H1 (cell line): Measurements from ENCODE around the gene AP1S1. TPM values are rescaled to one million over a fixed set of nuclear protein-coding genes. Genes with fewer than 3 reads are reported as not detected.

ENCODE experiments used
- CTCF ChIA-PET: fragments of 300-600 bp; sonication (Branson Sonifier 250); formaldehyde crosslinking; loops from one replicate; lab custom pipeline; 2021; ENCODE audit not compliant: partially characterized antibody; lab: Charles Lee
- POLR2A ChIA-PET: fragments of 300-600 bp; sonication (Branson Sonifier 250); formaldehyde crosslinking; loops from one replicate; lab custom pipeline; 2021; ENCODE audit warnings: inconsistent platforms; ENCODE audit not compliant: partially characterized antibody; lab: Charles Lee
- DNase-seq, 2 experiments: peaks; one replicate each; pipeline versions ENCODE4 v3.0.0 to v3.0.0-alpha.2; 2010 to 2022; ENCODE audit warnings: low spot score in 2 of 2, low read depth in 1 of 2, mixed read lengths in 1 of 2
- FAIRE-seq: peaks from 2 replicates; lab custom pipeline; 2011; peaks lifted over from hg19 to GRCh38; lab: Jason Lieb, UNC
- H2AFZ ChIP-seq: 2 replicates; pipeline ENCODE4 v1.8.1; 2012; ENCODE audit warnings: low read length, inconsistent platforms
- H2AK5ac ChIP-seq: 2 replicates; pipeline ENCODE4 v1.6.1; 2013; ENCODE audit warnings: low read depth, low read length
- H2BK120ac ChIP-seq: replicated peaks from 2 replicates; pipeline ENCODE3; 2013; ENCODE audit warnings: low read depth, low read length, inconsistent platforms
- H2BK12ac ChIP-seq: 2 replicates; pipeline ENCODE4 v1.6.1; 2013; ENCODE audit warnings: low read depth, low read length
- H2BK15ac ChIP-seq: 2 replicates; pipeline ENCODE4 v1.6.1; 2013; ENCODE audit warnings: low read length
- H2BK20ac ChIP-seq: 2 replicates; pipeline ENCODE4 v1.6.1; 2013; ENCODE audit warnings: low read length
- H2BK5ac ChIP-seq: 2 replicates; pipeline ENCODE4 v1.6.1; 2013; ENCODE audit warnings: low read depth, low read length
- H3K14ac ChIP-seq: 2 replicates; pipeline ENCODE4 v1.6.1; 2013; ENCODE audit warnings: inconsistent platforms; ENCODE audit not compliant: insufficient read length
- H3K18ac ChIP-seq: 2 replicates; pipeline ENCODE4 v1.6.1; 2013; ENCODE audit warnings: low read length; ENCODE audit errors: extremely low read depth
- H3K23ac ChIP-seq: 2 replicates; pipeline ENCODE4 v1.6.1; 2013; ENCODE audit warnings: inconsistent platforms; ENCODE audit not compliant: insufficient read length
- H3K23me2 ChIP-seq: 2 replicates; pipeline ENCODE4 v1.6.1; 2013; ENCODE audit warnings: low read depth, low read length
- H3K27ac ChIP-seq: 2 replicates; pipeline ENCODE4 v1.6.1; 2011; ENCODE audit warnings: low read depth, low read length, inconsistent platforms
- H3K27me3 ChIP-seq, 4 experiments: replicated peaks in 1 of 4; 1 replicate in 1 of 4; 2 replicates in 3 of 4; pipeline versions ENCODE4 v1.6.1 to v1.8.1; 2011 to 2013; ENCODE audit warnings: low read length in 3 of 4, mild to moderate bottlenecking in 3 of 4, inconsistent platforms in 2 of 4, mixed read lengths in 2 of 4, moderate library complexity in 1 of 4; ENCODE audit not compliant: control insufficient read depth in 3 of 4, insufficient read depth in 3 of 4; ENCODE audit errors: extremely low read depth in 1 of 4
- H3K36me3 ChIP-seq, 4 experiments: 2 replicates each; pipeline versions ENCODE4 v1.6.1 to v1.8.1; 2011 to 2013; ENCODE audit warnings: mild to moderate bottlenecking in 4 of 4, low read length in 3 of 4, moderate library complexity in 2 of 4, control low read depth in 1 of 4, inconsistent platforms in 1 of 4; ENCODE audit not compliant: insufficient read depth in 4 of 4, control insufficient read depth in 2 of 4
- H3K4ac ChIP-seq: replicated peaks from 2 replicates; pipeline ENCODE3; 2013; ENCODE audit warnings: low read length, low read depth, mixed read lengths, inconsistent platforms; ENCODE audit not compliant: insufficient read length
- H3K4me1 ChIP-seq, 4 experiments: replicated peaks in 1 of 4; 1 replicate in 1 of 4; 2 replicates in 3 of 4; pipeline versions ENCODE4 v1.6.1 to v1.8.1; 2011 to 2013; ENCODE audit warnings: low read length in 3 of 4, inconsistent platforms in 2 of 4, mixed read lengths in 1 of 4; ENCODE audit not compliant: insufficient read depth in 4 of 4, control insufficient read depth in 3 of 4
- H3K4me2 ChIP-seq, 2 experiments: 2 replicates each; pipeline versions ENCODE4 v1.6.1 to v1.8.1; 2011 to 2013; ENCODE audit warnings: low read depth in 2 of 2, low read length in 2 of 2, control low read depth in 1 of 2, inconsistent platforms in 1 of 2, mild to moderate bottlenecking in 1 of 2; ENCODE audit not compliant: insufficient read depth in 1 of 2
- H3K4me3 ChIP-seq, 4 experiments: fragments of 200-600, 300-600 bp in 1 of 4; sonication (generic), shearing (Covaris generic), sonication (Bioruptor Twin) in 1 of 4; 2 replicates each; pipeline versions ENCODE4 v1.5.1 to v1.8.1; 2011 to 2016; ENCODE audit warnings: low read length in 4 of 4, low read depth in 3 of 4, control low read depth in 2 of 4, inconsistent platforms in 2 of 4, mild to moderate bottlenecking in 2 of 4, mixed read lengths in 1 of 4, moderate library complexity in 1 of 4; ENCODE audit not compliant: insufficient read depth in 2 of 4; ENCODE audit errors: extremely low read depth in 1 of 4
- H3K56ac ChIP-seq: replicated peaks from 2 replicates; pipeline ENCODE3; 2013; ENCODE audit warnings: low read depth, mild to moderate bottlenecking, mixed read lengths, low read length, inconsistent platforms; ENCODE audit not compliant: insufficient read length
- H3K79me1 ChIP-seq: 2 replicates; pipeline ENCODE4 v1.6.1; 2013; ENCODE audit warnings: low read depth, low read length, control low read depth
- H3K79me2 ChIP-seq, 2 experiments: 2 replicates each; pipeline versions ENCODE4 v1.6.1 to v1.8.1; 2012 to 2013; ENCODE audit warnings: low read length in 2 of 2, mild to moderate bottlenecking in 2 of 2, inconsistent platforms in 1 of 2; ENCODE audit not compliant: insufficient read depth in 2 of 2, control insufficient read depth in 1 of 2
- H3K9ac ChIP-seq, 4 experiments: replicated peaks in 1 of 4; 1 replicate in 1 of 4; 2 replicates in 3 of 4; pipeline versions ENCODE4 v1.6.1 to v1.8.1; 2011 to 2013; ENCODE audit warnings: low read depth in 3 of 4, low read length in 3 of 4, control low read depth in 2 of 4, mild to moderate bottlenecking in 2 of 4, moderate library complexity in 2 of 4, inconsistent platforms in 1 of 4; ENCODE audit errors: extremely low read depth in 1 of 4
- H3K9me3 ChIP-seq, 2 experiments: 2 replicates each; pipeline versions ENCODE4 v1.6.1 to v1.8.1; 2012 to 2013; ENCODE audit warnings: mild to moderate bottlenecking in 2 of 2, moderate library complexity in 2 of 2, control low read depth in 1 of 2, inconsistent platforms in 1 of 2, low read depth in 1 of 2, low read length in 1 of 2, mixed read lengths in 1 of 2; ENCODE audit not compliant: insufficient read depth in 2 of 2
- H4K20me1 ChIP-seq, 2 experiments: replicated peaks in 1 of 2; 2 replicates each; pipeline versions ENCODE3 to v1.8.1; 2011 to 2013; ENCODE audit warnings: inconsistent platforms in 2 of 2, low read length in 2 of 2, mild to moderate bottlenecking in 1 of 2; ENCODE audit not compliant: insufficient read depth in 2 of 2, control insufficient read depth in 1 of 2
- H4K5ac ChIP-seq: 2 replicates; pipeline ENCODE4 v1.6.1; 2013; ENCODE audit warnings: low read length, low read depth, mixed read lengths, inconsistent platforms; ENCODE audit not compliant: insufficient read length
- H4K8ac ChIP-seq: 2 replicates; pipeline ENCODE4 v1.8.0; 2013; ENCODE audit warnings: mild to moderate bottlenecking, moderate library complexity, low read length, inconsistent platforms; ENCODE audit not compliant: insufficient read depth; ENCODE audit errors: extremely low read depth
- H4K91ac ChIP-seq: replicated peaks from 2 replicates; pipeline ENCODE3; 2013; ENCODE audit warnings: low read length, mixed read lengths, inconsistent platforms; ENCODE audit not compliant: insufficient read length
- ATF3 ChIP-seq: IDR thresholded peaks from 2 replicates; pipeline ENCODE4 v1.6.1; 2011; ENCODE audit warnings: low read depth, mild to moderate bottlenecking, low read length; ENCODE audit not compliant: insufficient read depth
- EZH2 ChIP-seq: fragments of 200-600 bp; sonication (generic); IDR thresholded peaks from 2 replicates; pipeline ENCODE4 v1.7.1; 2012; ENCODE audit warnings: low read depth, mild to moderate bottlenecking, moderate library complexity, low read length, inconsistent platforms; ENCODE audit not compliant: severe bottlenecking
- KDM1A ChIP-seq: fragments of 200-600, 300-600 bp; sonication (generic); IDR thresholded peaks from 2 replicates; pipeline ENCODE4 v1.7.1; 2016; ENCODE audit warnings: mild to moderate bottlenecking, low read length, borderline replicate concordance
- KDM5A ChIP-seq: fragments of 200-600 bp; IDR thresholded peaks from 2 replicates; pipeline ENCODE4 v1.7.1; 2012; ENCODE audit warnings: mild to moderate bottlenecking, low read length, inconsistent platforms, mixed read lengths
- RNF2 ChIP-seq: fragments of 200-900, 300-1000 bp; sonication (generic); IDR thresholded peaks from 2 replicates; pipeline ENCODE4 v1.7.1; 2016; ENCODE audit warnings: borderline replicate concordance, low read depth, mild to moderate bottlenecking, antibody characterized with exemption, low read length; ENCODE audit not compliant: poor library complexity, severe bottlenecking; ENCODE audit errors: missing control alignments
- SUZ12 ChIP-seq: fragments of 200-600 bp; sonication (generic); IDR thresholded peaks from 2 replicates; pipeline ENCODE4 v1.6.1; 2012; ENCODE audit warnings: mild to moderate bottlenecking, inconsistent platforms, low read length, moderate library complexity, mixed read lengths
- TBP ChIP-seq: IDR thresholded peaks from 2 replicates; pipeline ENCODE4 v1.6.1; 2011; ENCODE audit warnings: low read depth, low read length, improper control_type of control experiment
- YY1 ChIP-seq: IDR thresholded peaks from 2 replicates; pipeline ENCODE4 v1.6.1; 2011; ENCODE audit warnings: low read depth, mild to moderate bottlenecking, low read length
- WGBS, 2 experiments: shearing (Covaris generic) in 1 of 2; methylation state at CpG; one replicate each; pipeline versions ENCODE4 v1.1.6 to v1.1.7; 2013 to 2015; ENCODE audit warnings: low lambda C conversion rate in 2 of 2, mixed read lengths in 2 of 2, inconsistent platforms in 1 of 2, low coverage in 1 of 2, missing lambda C conversion rate in 1 of 2; ENCODE audit not compliant: insufficient replicate concordance in 2 of 2, insufficient coverage in 1 of 2, insufficient read length in 1 of 2; ENCODE audit errors: extremely low coverage in 1 of 2, missing lambda C conversion rate in 1 of 2; 5-methylcytosine and 5-hydroxymethylcytosine counted together
- polyA plus RNA-seq, 7 experiments: library from polyadenylated mRNA; depleted of rRNA in 3 of 7; stranded (reverse) in 5 of 7; unstranded in 2 of 7; fragments of >200 nt in 5 of 7; fragments of 200-250 nt in 2 of 7; gene quantifications; 1 replicate in 5 of 7; 2 replicates in 1 of 7; 4 replicates in 1 of 7; pipeline versions ENCODE4 v1.2.1 to v1.2.3, GENCODE V29; 2011 to 2013; ENCODE audit warnings: missing spikeins in 2 of 7, mixed read lengths in 2 of 7
- total RNA-seq: library from RNA; stranded (reverse); fragmentation: NEBNext Ultra II Directional; extraction: Animal tissue kit (Norgen Biotek cat#: 25700); gene quantifications from 2 replicates; pipeline ENCODE4 v1.2.1, GENCODE V29; 2021

Gene AP1S1
- total and polyA plus RNA-seq, 2 of the 8 experiments (the other 6 are each of a cell fraction or from before 2014, with no cell fraction given), result 56.1 to 59.3 TPM

- Histone ChIP-seq H3K18ac (peak overlapping the region; percentile 92), H4K5ac (no peak overlapping the region), H4K91ac (peak overlapping the region; percentile 46), H2BK120ac (peak overlapping the region; percentile 76), H3K79me2 (no peaks in the 10 kb centered on the region), H3K14ac (no peak overlapping the region), H3K4me2 (peak overlapping the region; percentile 44 to 90), H3K56ac (no peak overlapping the region), H3K27me3 (peaks cover 43 to 85% (median 71%) of the 10 kb centered on the region in 4 experiments), H3K27ac (no peak overlapping the region), H3K36me3 (no peaks in the 10 kb centered on the region), H3K79me1 (no peaks in the 10 kb centered on the region), H3K23me2 (peaks cover 44% of the 10 kb centered on the region), H3K9ac (no peak overlapping the region), H4K8ac (no peak overlapping the region), H2AK5ac (peak overlapping the region; percentile 82), H3K4me1 (peaks cover 11 to 78% (median 47%) of the 10 kb centered on the region in 4 experiments), H2BK12ac (peak overlapping the region; percentile 99), H2AFZ (no peak overlapping the region), H4K20me1 (peaks cover 7 to 14% of the 10 kb centered on the region in 2 experiments), H2BK15ac (peak overlapping the region; percentile 100), H3K4ac (peak overlapping the region; percentile 83), H3K23ac (no peak overlapping the region), H3K9me3 (no peaks in the 10 kb centered on the region), H2BK20ac (no peak overlapping the region; the same call in none of the 2 replicates), H2BK5ac (peak overlapping the region; percentile 83; the same call in 1 of the 2 replicates), H3K4me3 (peak overlapping the region; percentile 27 to 63 (median 42); a peak in 6 of 8 replicates)
- 3% methylated on average over 11 of the region's 12 CpGs; no CpG with 5 or more reads in 1 of the 2 experiments for WGBS, 2 experiments
- CTCF ChIA-PET, result interaction anchor here (0.6 to 5.7 kb wide), 13 partner anchors 10 to 276 kb away, joined by 3 to 46 read pairs (median 4); partner anchors contain the start of gene NAT16
- TF ChIP-seq KDM1A (0 out of 2 replicates have a peak, but pooled peaks have one; percentile 16), EZH2 (peak; percentile 18), ATF3 (no peak), SUZ12 (0 out of 2 replicates have a peak, but pooled peaks have one; percentile 49), YY1 (no peak), TBP (no peak), KDM5A (no peak), RNF2 (peak; percentile 20)
- POLR2A ChIA-PET, result interaction anchor here (0.8 to 2.6 kb wide), 6 partner anchors 9 to 71 kb away, joined by 3 to 20 read pairs (median 4); partner anchors contain the start of gene AP1S1
- no peak for DNase-seq
- peak; percentile 82 for FAIRE-seq
These were observed 13.6 kb downstream of the AP1S1 start for GRCh38 chr7:101167645-101168411.
